Measurements from ENCODE around the gene PCK1. TPM values are rescaled to one million over a fixed set of nuclear protein-coding genes. Genes with fewer than 3 reads are reported as not detected.

The PCK1 gene
- total RNA-seq, 1 experiment from 2014 or later = 0.32 TPM

Other genes with a start within 250 kb of the PCK1 start
- not detected in 2 replicates for gene SPO11, start 231.3 kb upstream of the PCK1 start, total RNA-seq (2014; rRNA removed; shearing (Covaris generic))
- gene RAE1, start 209.9 kb upstream of the PCK1 start, total RNA-seq (2014; rRNA removed; shearing (Covaris generic)) = 59.0 and 62.6 TPM in 2 replicates
- gene RBM38, start 169.7 kb upstream of the PCK1 start, total RNA-seq (2014; rRNA removed; shearing (Covaris generic)) = 12.8 and 13.7 TPM in 2 replicates
- gene CTCFL, start 36.0 kb upstream of the PCK1 start, total RNA-seq (2014; rRNA removed; shearing (Covaris generic)) = 0.42 and 0.51 TPM in 2 replicates
- 0.16 TPM in 1 of 2 replicates, not detected in the other for gene ZBP1, start 59.3 kb downstream of the PCK1 start, total RNA-seq (2014; rRNA removed; shearing (Covaris generic))
- 2.4 and 5.7 TPM in 2 replicates for gene PMEPA1, start 148.9 kb downstream of the PCK1 start, total RNA-seq (2014; rRNA removed; shearing (Covaris generic))

Measured in SK-MEL-5 (cell line).